Upper lobe of right lung (tissue), 1 donor: ENCODE measurements around the gene CXCL13. TPM values are rescaled to one million over a fixed set of nuclear protein-coding genes. Genes with fewer than 3 reads are reported as not detected.

Experiments used
- ATAC-seq: fragments of 200-7000 bp; cut with Tn5 transposase; one replicate; pipeline ENCODE4 v1.9.1; 2020; ENCODE audit warnings: mild to moderate bottlenecking, moderate library complexity
- DNase-seq: peaks from one replicate; pipeline ENCODE4 v3.0.0-alpha.2; 2020
- H3K27ac ChIP-seq: fragments of 200-600 bp; one replicate; pipeline ENCODE4 v1.8.0; 2022
- H3K27me3 ChIP-seq: fragments of 200-600 bp; one replicate; pipeline ENCODE4 v1.8.0; 2022; ENCODE audit warnings: mild to moderate bottlenecking
- H3K36me3 ChIP-seq: fragments of 200-600 bp; one replicate; pipeline ENCODE4 v1.8.0; 2022
- H3K4me1 ChIP-seq: fragments of 200-600 bp; one replicate; pipeline ENCODE4 v1.8.0; 2022
- H3K4me3 ChIP-seq: fragments of 200-600 bp; one replicate; pipeline ENCODE4 v1.8.0; 2022; ENCODE audit warnings: mild to moderate bottlenecking
- H3K9me3 ChIP-seq: fragments of 200-600 bp; one replicate; pipeline ENCODE4 v1.8.0; 2022
- CTCF ChIP-seq: fragments of 200-600 bp; IDR thresholded peaks from one replicate; pipeline ENCODE4 v1.8.0; 2022; ENCODE audit warnings: antibody characterized with exemption
- intact Hi-C: fragments of 100-400 bp; cut with DNase I; formaldehyde crosslinking; loops from one replicate; pipeline ENCODE4 v1.11.0; 2022
- total RNA-seq: library from RNA; stranded (reverse); fragmentation: NEBNext Ultra II Directional; extraction: Animal tissue kit (Norgen Biotek cat#: 25700); gene quantifications from one replicate; pipeline ENCODE4 v1.2.1, GENCODE V29; 2021
- donor health status: DM: no; HTN: yes; CAD: no; lungs with severe emphysema.

CXCL13 gene
- total RNA-seq, 1 donor from 2014 or later = not detected

GRCh38 chr4:77624213-77624612 lies 18.6 kb downstream of the CXCL13 start:
- DNase-seq (no peak), ATAC-seq (no peak)
- H3K4me3 ChIP-seq = no peak overlapping the region
- no peak for TF ChIP-seq CTCF
- no peaks in the 10 kb centered on the region for H3K27me3 ChIP-seq
- no peaks in the 10 kb centered on the region for H3K36me3 ChIP-seq
- intact Hi-C loops = no loop called here
- H3K27ac ChIP-seq = no peak overlapping the region
- no peaks in the 10 kb centered on the region for H3K9me3 ChIP-seq
- H3K4me1 ChIP-seq = no peaks in the 10 kb centered on the region

- intact Hi-C loops = no loop called here
- ATAC-seq (no peak), DNase-seq (no peak)
- Histone ChIP-seq H3K9me3 (no peaks in the 10 kb centered on the region), H3K27me3 (no peaks in the 10 kb centered on the region), H3K36me3 (no peaks in the 10 kb centered on the region), H3K4me1 (no peaks in the 10 kb centered on the region), H3K27ac (no peak overlapping the region), H3K4me3 (no peak overlapping the region)
- no peak for TF ChIP-seq CTCF
Measured at GRCh38 chr4:77625485-77625884, 19.9 kb downstream of the CXCL13 start.

- no peak for ATAC-seq
- Histone ChIP-seq H3K27me3 (no peaks in the 10 kb centered on the region), H3K4me3 (no peak overlapping the region), H3K9me3 (no peaks in the 10 kb centered on the region), H3K4me1 (no peaks in the 10 kb centered on the region), H3K36me3 (no peaks in the 10 kb centered on the region), H3K27ac (no peak overlapping the region)
- no peak for TF ChIP-seq CTCF
- DNase-seq = no peak
- intact Hi-C loops = no loop called here
Measured at GRCh38 chr4:77629885-77630284, 24.3 kb downstream of the CXCL13 start.

- DNase-seq (no peak), ATAC-seq (no peak)
- no peaks in the 10 kb centered on the region for H3K4me1 ChIP-seq
- no peak for TF ChIP-seq CTCF
- H3K27ac ChIP-seq = no peak overlapping the region
- intact Hi-C loops = no loop called here
- H3K4me3 ChIP-seq = no peak overlapping the region
- no peaks in the 10 kb centered on the region for H3K36me3 ChIP-seq
- H3K9me3 ChIP-seq = no peaks in the 10 kb centered on the region
- H3K27me3 ChIP-seq = no peaks in the 10 kb centered on the region
Measured at GRCh38 chr4:77631276-77631675, 25.7 kb downstream of the CXCL13 start.

- intact Hi-C loops = no loop called here
- DNase-seq (no peak), ATAC-seq (no peak)
- Histone ChIP-seq H3K36me3 (no peaks in the 10 kb centered on the region), H3K27ac (no peak overlapping the region), H3K9me3 (no peaks in the 10 kb centered on the region), H3K4me1 (no peaks in the 10 kb centered on the region), H3K27me3 (no peaks in the 10 kb centered on the region), H3K4me3 (no peak overlapping the region)
- no peak for TF ChIP-seq CTCF
Measured at GRCh38 chr4:77634132-77634785, 28.6 kb downstream of the CXCL13 start.

GRCh38 chr4:77635246-77635645 lies 29.6 kb downstream of the CXCL13 start:
- DNase-seq (no peak), ATAC-seq (no peak)
- intact Hi-C loops = no loop called here
- Histone ChIP-seq H3K27me3 (no peaks in the 10 kb centered on the region), H3K9me3 (no peaks in the 10 kb centered on the region), H3K36me3 (no peaks in the 10 kb centered on the region), H3K27ac (no peak overlapping the region), H3K4me1 (no peaks in the 10 kb centered on the region), H3K4me3 (no peak overlapping the region)
- no peak for TF ChIP-seq CTCF
